ENCODE measurements around the gene ADGRV1. TPM values are rescaled to one million over a fixed set of nuclear protein-coding genes. Genes with fewer than 3 reads are reported as not detected.

The ADGRV1 gene
- total RNA-seq, 2 experiments from 2014 or later, result not detected

- Histone ChIP-seq H3K4me3 (ENCODE audit: low read depth, low read length, poor library complexity, severe bottlenecking) (no peak overlapping the region), H3K9me2 (ENCODE audit: insufficient read depth, low read length) (no peaks in the 10 kb centered on the region), H4K20me1 (ENCODE audit: insufficient read depth, low read length) (no peaks in the 10 kb centered on the region), H3K4me2 (ENCODE audit: low read length) (no peak overlapping the region), H3K4me1 (ENCODE audit: insufficient read depth, low read length, poor library complexity, severe bottlenecking) (no peaks in the 10 kb centered on the region), H3K27ac (ENCODE audit: low read depth, low read length, poor library complexity, severe bottlenecking) (no peak overlapping the region), H3K36me3 (ENCODE audit: insufficient read depth, low read length) (no peaks in the 10 kb centered on the region), H3K9me3 (ENCODE audit: low read length) (no peaks in the 10 kb centered on the region), H2AFZ (ENCODE audit: low read length) (no peak overlapping the region), H3K79me2 (ENCODE audit: insufficient read depth, low read depth, low read length) (no peaks in the 10 kb centered on the region)
- DNase-seq (ENCODE audit: low spot score), result no peak
- TF ChIP-seq, protein P1, sequence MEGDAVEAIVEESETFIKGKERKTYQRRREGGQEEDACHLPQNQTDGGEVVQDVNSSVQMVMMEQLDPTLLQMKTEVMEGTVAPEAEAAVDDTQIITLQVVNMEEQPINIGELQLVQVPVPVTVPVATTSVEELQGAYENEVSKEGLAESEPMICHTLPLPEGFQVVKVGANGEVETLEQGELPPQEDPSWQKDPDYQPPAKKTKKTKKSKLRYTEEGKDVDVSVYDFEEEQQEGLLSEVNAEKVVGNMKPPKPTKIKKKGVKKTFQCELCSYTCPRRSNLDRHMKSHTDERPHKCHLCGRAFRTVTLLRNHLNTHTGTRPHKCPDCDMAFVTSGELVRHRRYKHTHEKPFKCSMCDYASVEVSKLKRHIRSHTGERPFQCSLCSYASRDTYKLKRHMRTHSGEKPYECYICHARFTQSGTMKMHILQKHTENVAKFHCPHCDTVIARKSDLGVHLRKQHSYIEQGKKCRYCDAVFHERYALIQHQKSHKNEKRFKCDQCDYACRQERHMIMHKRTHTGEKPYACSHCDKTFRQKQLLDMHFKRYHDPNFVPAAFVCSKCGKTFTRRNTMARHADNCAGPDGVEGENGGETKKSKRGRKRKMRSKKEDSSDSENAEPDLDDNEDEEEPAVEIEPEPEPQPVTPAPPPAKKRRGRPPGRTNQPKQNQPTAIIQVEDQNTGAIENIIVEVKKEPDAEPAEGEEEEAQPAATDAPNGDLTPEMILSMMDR (conservative IDR thresholded peaks at IDR 0.05; ENCODE audit: low read length), result no peak
- TF ChIP-seq EZH2phosphoT487 (IDR thresholded peaks at IDR 0.05; ENCODE audit: borderline replicate concordance, low read depth, low read length), result no peak
- CTCF ChIA-PET (ENCODE audit: unreplicated experiment), result no interaction called here
- BruUV-seq (replicated peaks), result no TSS peak
- intact Hi-C loops (cut with micrococcal nuclease; ENCODE audit: unreplicated experiment), result no loop called here
- POLR2A ChIA-PET, result no interaction called here
Observed at GRCh38 chr5:91212714-91213092, 654.1 kb downstream of the ADGRV1 start.

Other genes starting within 250 kb of the ADGRV1 start
- 34.6 and 43.2 TPM in 2 replicates for gene CETN3, start 149.0 kb upstream of the ADGRV1 start, total RNA-seq (2014; rRNA removed; shearing (Covaris generic))
- 53.2 and 57.4 TPM in 2 replicates for gene CETN3, start 149.0 kb upstream of the ADGRV1 start, total RNA-seq (2022)
- 9.1 and 9.4 TPM in 2 replicates for gene MBLAC2, start 84.0 kb upstream of the ADGRV1 start, total RNA-seq (2014; rRNA removed; shearing (Covaris generic))
- gene MBLAC2, start 84.0 kb upstream of the ADGRV1 start, total RNA-seq (2022), result 16.3 and 17.3 TPM in 2 replicates
- 9.9 and 14.6 TPM in 2 replicates for gene POLR3G, start 83.9 kb upstream of the ADGRV1 start, total RNA-seq (2014; rRNA removed; shearing (Covaris generic))
- gene POLR3G, start 83.9 kb upstream of the ADGRV1 start, total RNA-seq (2022), result 12.9 and 14.2 TPM in 2 replicates
- gene LYSMD3, start 29.2 kb upstream of the ADGRV1 start, total RNA-seq (2014; rRNA removed; shearing (Covaris generic)), result 5.7 and 9.5 TPM in 2 replicates
- gene LYSMD3, start 29.2 kb upstream of the ADGRV1 start, total RNA-seq (2022), result 14.3 and 14.8 TPM in 2 replicates